Sigmoid colon (tissue), 7 donors: Measurements from ENCODE around the gene MMP7. TPM values are rescaled to one million over a fixed set of nuclear protein-coding genes. Genes with fewer than 3 reads are reported as not detected.

Experiments
- DNase-seq: peaks from one replicate; pipeline ENCODE4 v3.0.0-alpha.2; 2019
- H3K27ac ChIP-seq, 4 donors: fragments of 200-600 bp; sonication (generic); one replicate each; pipeline ENCODE4 v1.5.1; 2016 to 2019; ENCODE audit warnings: mild to moderate bottlenecking in 1 of 4
- H3K27me3 ChIP-seq, 3 donors: fragments of 200-600 bp; sonication (generic); one replicate each; pipeline ENCODE4 v1.5.1; 2019; ENCODE audit warnings: mild to moderate bottlenecking in 1 of 3
- H3K36me3 ChIP-seq, 4 donors: fragments of 200-600 bp; sonication (generic); one replicate each; pipeline ENCODE4 v1.5.1; 2016 to 2019
- H3K4me1 ChIP-seq, 4 donors: fragments of 200-600 bp; sonication (generic); one replicate each; pipeline ENCODE4 v1.5.1; 2017 to 2019
- H3K4me3 ChIP-seq, 4 donors: fragments of 200-600 bp; sonication (generic); one replicate each; pipeline ENCODE4 v1.5.1; 2017 to 2019; ENCODE audit warnings: mild to moderate bottlenecking in 2 of 4, moderate library complexity in 1 of 4
- H3K9me3 ChIP-seq, 4 donors: fragments of 200-600 bp in 3 of 4; sonication (generic) in 3 of 4; one replicate each; pipeline versions ENCODE4 v1.5.1 to v1.6.1; 2013 to 2019
- EP300 ChIP-seq, 4 donors: sonication (generic); formaldehyde crosslinking; IDR thresholded peaks; one replicate each; pipeline ENCODE4 v1.6.1; 2017; ENCODE audit warnings: antibody characterized with exemption in 4 of 4
- POLR2A ChIP-seq, 2 donors: fragments of 450-650 bp; IDR thresholded peaks; one replicate each; pipeline ENCODE4 v1.6.1; 2016; ENCODE audit warnings: antibody characterized with exemption in 2 of 2, mild to moderate bottlenecking in 2 of 2, moderate library complexity in 2 of 2
- POLR2AphosphoS5 ChIP-seq, 4 donors: sonication (generic); formaldehyde crosslinking; IDR thresholded peaks; one replicate each; pipeline ENCODE4 v1.6.1; 2017; ENCODE audit warnings: antibody characterized with exemption in 4 of 4
- WGBS, 2 donors: extraction: QIAGEN DNeasy Blood & Tissue Kit; methylation state at CpG; one replicate each; pipeline ENCODE4 v1.1.7; 2013; 5-methylcytosine and 5-hydroxymethylcytosine counted together
- intact Hi-C: fragments of 100-400 bp; cut with DNase I; formaldehyde crosslinking; loops from one replicate; pipeline ENCODE4 v1.15.1; 2023
- polyA plus RNA-seq, 3 donors: library from polyadenylated mRNA; stranded (reverse); fragments of 200-250 nt; gene quantifications; one replicate each; pipeline ENCODE4 v1.2.3, GENCODE V29; 2013
- total RNA-seq, 4 donors: library from RNA; depleted of rRNA; stranded (reverse); fragments of >200 nt; gene quantifications; one replicate each; pipeline ENCODE4 v1.1.0, GENCODE V29; 2016
- TF ChIP-seq, protein P1 (sequence below), 4 experiments: fragments of 450-650 bp in 3 of 4; fragments of 200-600 bp in 1 of 4; IDR thresholded peaks; one replicate each; pipeline ENCODE4 v1.5.1; 2016 to 2019; ENCODE audit warnings: antibody characterized with exemption in 4 of 4, mild to moderate bottlenecking in 3 of 4, moderate library complexity in 2 of 4
- donor health status: healthy with polysubstance abuse.
- donor health status: Bipolar disorder and iron deficiency.
- donor health status: healthy.

Gene MMP7, protein sequence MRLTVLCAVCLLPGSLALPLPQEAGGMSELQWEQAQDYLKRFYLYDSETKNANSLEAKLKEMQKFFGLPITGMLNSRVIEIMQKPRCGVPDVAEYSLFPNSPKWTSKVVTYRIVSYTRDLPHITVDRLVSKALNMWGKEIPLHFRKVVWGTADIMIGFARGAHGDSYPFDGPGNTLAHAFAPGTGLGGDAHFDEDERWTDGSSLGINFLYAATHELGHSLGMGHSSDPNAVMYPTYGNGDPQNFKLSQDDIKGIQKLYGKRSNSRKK
- total RNA-seq (not detected), polyA plus RNA-seq (10 to 100 TPM in 1 of 3 donors, not detected in 2; 11.8 TPM)

DNA sequence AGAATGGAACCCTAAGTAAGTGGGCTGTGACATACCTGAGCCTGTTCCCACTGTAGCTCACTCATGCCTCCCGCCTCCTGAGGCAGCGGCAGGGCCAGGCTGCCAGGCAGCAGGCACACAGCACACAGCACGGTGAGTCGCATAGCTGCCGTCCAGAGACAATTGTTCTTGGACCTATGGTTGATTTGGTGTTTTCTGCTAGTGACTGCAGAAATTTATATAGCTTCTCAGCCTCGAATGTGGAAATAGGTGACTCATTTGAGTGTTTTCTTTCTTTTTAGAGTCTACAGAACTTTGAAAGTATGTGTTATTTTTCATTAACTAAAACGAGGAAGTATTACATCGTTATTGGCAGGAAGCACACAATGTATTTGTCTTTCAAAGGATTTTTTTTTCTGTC is at the start of gene MMP7:
TSS of gene MMP7 (minus strand) at position 190 of the 400 bp plus-strand sequence. CDS start at position 143, 47 bp downstream.
- Histone ChIP-seq H3K27ac (no peak within 1 kb of the TSS), H3K4me3 (no peak within 1 kb of the TSS), H3K36me3 (no peaks in the 10 kb centered on the region), H3K9me3 (no peaks in the 10 kb centered on the region), H3K27me3 (no peaks in the 10 kb centered on the region), H3K4me1 (no peaks in the 10 kb centered on the region)
- 35 to 45% methylated on average over 8 of the region's 8 CpGs for WGBS, 2 donors
- TF ChIP-seq POLR2AphosphoS5 (IDR thresholded peaks at IDR 0.05) (no peak), POLR2A (IDR thresholded peaks at IDR 0.05) (no peak), EP300 (IDR thresholded peaks at IDR 0.05) (no peak)
- TF ChIP-seq, protein P1, sequence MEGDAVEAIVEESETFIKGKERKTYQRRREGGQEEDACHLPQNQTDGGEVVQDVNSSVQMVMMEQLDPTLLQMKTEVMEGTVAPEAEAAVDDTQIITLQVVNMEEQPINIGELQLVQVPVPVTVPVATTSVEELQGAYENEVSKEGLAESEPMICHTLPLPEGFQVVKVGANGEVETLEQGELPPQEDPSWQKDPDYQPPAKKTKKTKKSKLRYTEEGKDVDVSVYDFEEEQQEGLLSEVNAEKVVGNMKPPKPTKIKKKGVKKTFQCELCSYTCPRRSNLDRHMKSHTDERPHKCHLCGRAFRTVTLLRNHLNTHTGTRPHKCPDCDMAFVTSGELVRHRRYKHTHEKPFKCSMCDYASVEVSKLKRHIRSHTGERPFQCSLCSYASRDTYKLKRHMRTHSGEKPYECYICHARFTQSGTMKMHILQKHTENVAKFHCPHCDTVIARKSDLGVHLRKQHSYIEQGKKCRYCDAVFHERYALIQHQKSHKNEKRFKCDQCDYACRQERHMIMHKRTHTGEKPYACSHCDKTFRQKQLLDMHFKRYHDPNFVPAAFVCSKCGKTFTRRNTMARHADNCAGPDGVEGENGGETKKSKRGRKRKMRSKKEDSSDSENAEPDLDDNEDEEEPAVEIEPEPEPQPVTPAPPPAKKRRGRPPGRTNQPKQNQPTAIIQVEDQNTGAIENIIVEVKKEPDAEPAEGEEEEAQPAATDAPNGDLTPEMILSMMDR (IDR thresholded peaks at IDR 0.05) = no peak
- intact Hi-C loops = no loop called here
- no peak for DNase-seq

DNA sequence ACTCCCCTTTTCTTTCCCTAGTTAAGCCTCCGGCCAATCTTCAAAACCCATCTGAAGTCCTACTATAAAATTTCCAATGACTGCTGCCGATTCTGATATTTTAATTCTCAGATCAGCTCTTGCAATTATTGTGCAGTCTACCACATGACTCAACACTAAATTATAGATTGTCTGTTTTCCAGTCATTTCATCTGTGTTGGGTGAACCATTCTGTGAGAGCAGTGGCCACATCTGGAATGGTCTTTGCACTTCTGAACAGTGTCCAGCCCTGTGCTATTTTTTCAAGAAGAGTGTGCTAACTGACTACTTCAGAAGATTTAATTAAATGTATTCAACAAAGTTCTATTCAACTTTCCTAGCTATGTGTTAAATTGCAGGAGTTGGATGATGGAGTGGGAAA is 47.2 kb upstream of the MMP7 start:
- Histone ChIP-seq H3K27me3 (no peaks in the 10 kb centered on the region), H3K9me3 (no peaks in the 10 kb centered on the region), H3K36me3 (no peaks in the 10 kb centered on the region), H3K4me3 (no peak overlapping the region), H3K27ac (no peak overlapping the region), H3K4me1 (no peaks in the 10 kb centered on the region)
- intact Hi-C loops = no loop called here
- no peak for DNase-seq
- 62 to 95% methylated on average over 2 of the region's 2 CpGs for WGBS, 2 donors
- TF ChIP-seq, protein P1 (IDR thresholded peaks at IDR 0.05) = no peak
- TF ChIP-seq POLR2A (IDR thresholded peaks at IDR 0.05) (no peak), EP300 (IDR thresholded peaks at IDR 0.05) (no peak), POLR2AphosphoS5 (IDR thresholded peaks at IDR 0.05) (no peak)

DNA sequence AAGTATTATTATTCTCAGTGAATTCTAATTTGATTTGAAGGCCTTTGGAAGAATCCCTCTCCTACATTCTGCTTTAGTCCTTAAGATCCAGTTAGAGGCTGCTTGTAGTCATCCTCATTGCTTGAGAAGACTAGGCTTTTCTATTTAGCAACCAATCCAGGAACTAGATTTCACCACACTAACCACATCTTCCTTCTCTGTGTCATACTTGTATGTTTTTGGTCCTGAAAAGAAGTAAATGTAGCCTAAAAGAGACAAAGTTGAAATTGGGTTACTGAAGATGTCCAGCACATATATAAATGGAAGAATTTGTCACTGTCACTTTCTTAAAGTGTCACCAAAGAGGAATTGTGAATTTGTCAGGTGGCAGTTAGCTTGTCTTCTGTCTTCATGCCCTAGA is 46.6 kb upstream of the MMP7 start:
- intact Hi-C loops = no loop called here
- H3K4me3 ChIP-seq = no peak overlapping the region

DNA sequence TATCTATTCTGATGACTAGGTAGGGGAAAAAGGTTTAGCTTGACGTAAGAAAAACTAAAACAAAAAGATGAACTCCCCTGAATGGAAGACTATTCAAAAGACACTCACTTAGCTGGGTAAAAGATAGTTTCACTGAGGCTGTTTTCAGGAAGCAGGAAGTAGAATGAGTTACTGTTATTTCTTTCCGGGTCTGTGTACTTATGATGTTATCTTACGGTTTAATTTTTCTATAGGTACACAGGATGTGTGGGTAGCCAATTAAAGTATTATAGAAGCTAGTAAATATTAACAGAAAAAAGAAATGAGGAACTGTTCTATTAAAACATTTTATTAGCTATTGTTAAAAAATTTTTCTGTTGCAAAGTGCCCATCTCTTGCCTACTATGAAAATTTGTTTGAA is 45.8 kb upstream of the MMP7 start:
- TF ChIP-seq POLR2AphosphoS5 (IDR thresholded peaks at IDR 0.05) (no peak), POLR2A (IDR thresholded peaks at IDR 0.05) (no peak), EP300 (IDR thresholded peaks at IDR 0.05) (no peak)
- TF ChIP-seq, protein P1 (IDR thresholded peaks at IDR 0.05) = no peak
- intact Hi-C loops = no loop called here
- 50 to 56% methylated on average over 3 of the region's 3 CpGs for WGBS, 2 donors
- no peak for DNase-seq
- H3K9me3 ChIP-seq = no peaks in the 10 kb centered on the region
- no peaks in the 10 kb centered on the region for H3K27me3 ChIP-seq
- no peaks in the 10 kb centered on the region for H3K4me1 ChIP-seq
- H3K27ac ChIP-seq = no peak overlapping the region
- H3K4me3 ChIP-seq = no peak overlapping the region
- no peaks in the 10 kb centered on the region for H3K36me3 ChIP-seq

More for the DNA sequence above, 46.6 kb upstream of the MMP7 start:
- H3K27ac ChIP-seq = no peak overlapping the region
- H3K4me1 ChIP-seq = no peaks in the 10 kb centered on the region
- no peaks in the 10 kb centered on the region for H3K36me3 ChIP-seq
- TF ChIP-seq EP300 (IDR thresholded peaks at IDR 0.05) = no peak
- no peak for TF ChIP-seq POLR2A (IDR thresholded peaks at IDR 0.05)
- no peak for TF ChIP-seq POLR2AphosphoS5 (IDR thresholded peaks at IDR 0.05)
- no peaks in the 10 kb centered on the region for H3K9me3 ChIP-seq
- no peak for DNase-seq
- no peaks in the 10 kb centered on the region for H3K27me3 ChIP-seq

DNA sequence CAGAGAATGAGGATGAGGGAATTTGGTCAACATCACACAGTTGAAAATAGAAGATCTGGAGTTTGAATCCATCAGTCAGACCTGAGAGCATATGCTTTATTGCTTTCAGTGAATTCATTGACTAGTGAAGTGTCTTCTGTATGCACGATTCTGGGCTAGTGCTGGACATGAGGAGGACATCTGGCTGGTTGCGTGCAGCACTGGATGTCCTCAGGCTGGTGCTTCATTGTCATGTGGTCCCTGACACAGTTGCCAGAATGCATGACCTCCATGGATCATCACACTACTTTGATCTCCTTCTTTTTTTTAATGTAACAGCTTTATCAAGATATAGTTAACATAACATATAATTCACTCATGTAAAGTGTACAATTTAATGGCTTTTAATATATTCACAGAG is 44.5 kb upstream of the MMP7 start:
- Histone ChIP-seq H3K4me3 (no peak overlapping the region), H3K27me3 (no peaks in the 10 kb centered on the region), H3K27ac (no peak overlapping the region), H3K4me1 (no peaks in the 10 kb centered on the region), H3K36me3 (no peaks in the 10 kb centered on the region), H3K9me3 (no peaks in the 10 kb centered on the region)
- no peak for DNase-seq
- whole genome bisulfite sequencing, 2 donors = 90 to 93% methylated on average over 2 of the region's 2 CpGs
- TF ChIP-seq POLR2A (IDR thresholded peaks at IDR 0.05) (no peak), POLR2AphosphoS5 (IDR thresholded peaks at IDR 0.05) (no peak), EP300 (IDR thresholded peaks at IDR 0.05) (no peak)
- TF ChIP-seq, protein P1 (IDR thresholded peaks at IDR 0.05) = no peak
- intact Hi-C loops = no loop called here
